Stimulated activated CD8-positive, alpha-beta memory T cell treated with anti-CD3 and anti-CD28 coated beads, Interleukin-4, amount 100 ng/mL, for 48 hours (primary cell): Measurements from ENCODE around the gene ANKEF1.

Experiments
- DNase-seq: peaks from one replicate; pipeline ENCODE4 v3.0.0-alpha.2; 2020

ANKEF1 gene

GRCh38 chr20:10090588-10091166 lies 55.9 kb downstream of the ANKEF1 start:
- DNase-seq: peak; percentile 33

- no peak for DNase-seq
These were observed 58.4 kb downstream of the ANKEF1 start for GRCh38 chr20:10093087-10093591.

GRCh38 chr20:10094566-10095173 lies 59.9 kb downstream of the ANKEF1 start:
- DNase-seq: no peak

GRCh38 chr20:10096790-10097189 lies 62.0 kb downstream of the ANKEF1 start:
- DNase-seq: no peak

GRCh38 chr20:10105046-10105445 lies 70.3 kb downstream of the ANKEF1 start:
- no peak for DNase-seq
